Inflammatory macrophage treated with lipopolysaccharide for 4 hours (primary cell): ENCODE results near the gene ARL17A.
"Not testable (repeated sequence)": the region's sequence is repeated elsewhere in the genome, so short reads cannot be mapped to it uniquely, and the experiment has no call there.

Experiments
- DNase-seq: peaks from one replicate; pipeline ENCODE4 v3.0.0-alpha.2; 2020

Gene ARL17A

GRCh38 chr17:46579083-46580075, at the start of gene ARL17A:
Gene ARL17A (minus strand): TSS chr17:46579691. CDS start chr17:46576322, 3,369 bp downstream.
- not testable (repeated sequence) for DNase-seq

- DNase-seq, result not testable (repeated sequence)
Observed at GRCh38 chr17:46628753-46629436, 49.4 kb upstream of the ARL17A start.

- DNase-seq, result not testable (repeated sequence)
Observed at GRCh38 chr17:46627452-46627851, 48.0 kb upstream of the ARL17A start.

GRCh38 chr17:46624726-46625125, 45.2 kb upstream of the ARL17A start:
- DNase-seq, result not testable (repeated sequence)

GRCh38 chr17:46623790-46624189, 44.3 kb upstream of the ARL17A start:
- DNase-seq, result not testable (repeated sequence)

GRCh38 chr17:46618975-46619374, 39.5 kb upstream of the ARL17A start:
- DNase-seq, result not testable (repeated sequence)

- not testable (repeated sequence) for DNase-seq
Observed at GRCh38 chr17:46617121-46617520, 37.6 kb upstream of the ARL17A start.

- DNase-seq, result not testable (repeated sequence)
Observed at GRCh38 chr17:46613876-46614275, 34.4 kb upstream of the ARL17A start.

GRCh38 chr17:46611304-46611703, 31.8 kb upstream of the ARL17A start:
- not testable (repeated sequence) for DNase-seq

- not testable (repeated sequence) for DNase-seq
Observed at GRCh38 chr17:46603125-46603524, 23.6 kb upstream of the ARL17A start.

GRCh38 chr17:46600767-46601166, 21.3 kb upstream of the ARL17A start:
- DNase-seq, result not testable (repeated sequence)

GRCh38 chr17:46598344-46598931, 18.9 kb upstream of the ARL17A start:
- not testable (repeated sequence) for DNase-seq

GRCh38 chr17:46591332-46591731, 11.8 kb upstream of the ARL17A start:
- not testable (repeated sequence) for DNase-seq

- DNase-seq, result not testable (repeated sequence)
Observed at GRCh38 chr17:46590157-46591146, 11.0 kb upstream of the ARL17A start, which contains the start of gene NSF. Gene NSF (plus strand): TSS chr17:46590669. CDS start chr17:46590776, 107 bp downstream.

GRCh38 chr17:46585444-46585843, 6.0 kb upstream of the ARL17A start:
- DNase-seq, result not testable (repeated sequence)

GRCh38 chr17:46580082-46580481, 591 bp upstream of the ARL17A start:
- not testable (repeated sequence) for DNase-seq

- DNase-seq, result not testable (repeated sequence)
Observed at GRCh38 chr17:46571796-46572195, 7.7 kb downstream of the ARL17A start.

GRCh38 chr17:46566980-46567379, 12.5 kb downstream of the ARL17A start:
- not testable (repeated sequence) for DNase-seq

- DNase-seq, result not testable (repeated sequence)
Observed at GRCh38 chr17:46566284-46566683, 13.2 kb downstream of the ARL17A start.

- DNase-seq, result not testable (repeated sequence)
Observed at GRCh38 chr17:46560048-46560447, 19.4 kb downstream of the ARL17A start.

GRCh38 chr17:46559155-46559554, 20.3 kb downstream of the ARL17A start:
- DNase-seq, result not testable (repeated sequence)

- DNase-seq, result not testable (repeated sequence)
Observed at GRCh38 chr17:46548607-46549006, 30.9 kb downstream of the ARL17A start.
